ENCODE results near the gene PTBP3. TPM values are rescaled to one million over a fixed set of nuclear protein-coding genes. Genes with fewer than 3 reads are reported as not detected.

PTBP3 gene
- total RNA-seq, 2 donors from 2014 or later: 83.3 to 94.8 TPM

DNA sequence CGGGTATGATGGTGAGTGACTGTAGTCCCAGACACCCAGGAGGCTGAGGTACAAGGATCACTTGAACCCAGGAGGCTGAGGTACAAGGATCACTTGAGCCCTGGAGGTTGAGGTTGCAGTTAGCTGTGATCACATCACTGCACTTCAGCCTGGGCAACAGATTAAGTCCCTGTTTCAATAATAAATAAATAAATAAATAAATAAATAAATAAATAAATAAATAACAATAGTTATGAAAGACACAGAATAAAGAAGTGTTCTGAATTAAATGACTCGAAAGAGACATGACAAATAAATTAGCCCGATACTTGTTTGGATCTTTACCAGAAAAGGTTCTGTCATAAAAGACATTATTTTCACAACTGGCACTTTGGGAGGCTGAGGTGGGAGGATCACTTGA is 86.3 kb downstream of the PTBP3 start:
- Mint-ChIP-seq H3K27me3 (ENCODE audit: insufficient read depth) (no peaks in the 10 kb centered on the region), H3K4me3 (no peak overlapping the region), H3K9me3 (no peaks in the 10 kb centered on the region), H3K27ac (no peak overlapping the region), H3K36me3 (ENCODE audit: low read depth) (peaks cover 31% of the 10 kb centered on the region), H3K4me1 (no peaks in the 10 kb centered on the region)
- no peaks in the 10 kb centered on the region for H3K9me3 ChIP-seq (ENCODE audit: control insufficient read depth, low read length)
- WGBS, 2 experiments (ENCODE audit: insufficient coverage in 1 of 2, insufficient read length in 1 of 2): 94 to 96% methylated on average over 3 of the region's 3 CpGs
- peaks cover 34% of the 10 kb centered on the region for H3K36me3 ChIP-seq (ENCODE audit: control insufficient read depth, insufficient read depth, low read length)
- no peak overlapping the region for H3K9ac ChIP-seq (ENCODE audit: extremely low read depth, low read length, poor library complexity, severe bottlenecking)
- H3K27ac ChIP-seq (ENCODE audit: low read depth, low read length): no peak overlapping the region
- H3K4me3 ChIP-seq (ENCODE audit: low read length): no peak overlapping the region
- DNase-seq: no peak
- H3K4me1 ChIP-seq (ENCODE audit: control insufficient read depth, insufficient read depth, low read length): no peaks in the 10 kb centered on the region
- TF ChIP-seq, protein P1, sequence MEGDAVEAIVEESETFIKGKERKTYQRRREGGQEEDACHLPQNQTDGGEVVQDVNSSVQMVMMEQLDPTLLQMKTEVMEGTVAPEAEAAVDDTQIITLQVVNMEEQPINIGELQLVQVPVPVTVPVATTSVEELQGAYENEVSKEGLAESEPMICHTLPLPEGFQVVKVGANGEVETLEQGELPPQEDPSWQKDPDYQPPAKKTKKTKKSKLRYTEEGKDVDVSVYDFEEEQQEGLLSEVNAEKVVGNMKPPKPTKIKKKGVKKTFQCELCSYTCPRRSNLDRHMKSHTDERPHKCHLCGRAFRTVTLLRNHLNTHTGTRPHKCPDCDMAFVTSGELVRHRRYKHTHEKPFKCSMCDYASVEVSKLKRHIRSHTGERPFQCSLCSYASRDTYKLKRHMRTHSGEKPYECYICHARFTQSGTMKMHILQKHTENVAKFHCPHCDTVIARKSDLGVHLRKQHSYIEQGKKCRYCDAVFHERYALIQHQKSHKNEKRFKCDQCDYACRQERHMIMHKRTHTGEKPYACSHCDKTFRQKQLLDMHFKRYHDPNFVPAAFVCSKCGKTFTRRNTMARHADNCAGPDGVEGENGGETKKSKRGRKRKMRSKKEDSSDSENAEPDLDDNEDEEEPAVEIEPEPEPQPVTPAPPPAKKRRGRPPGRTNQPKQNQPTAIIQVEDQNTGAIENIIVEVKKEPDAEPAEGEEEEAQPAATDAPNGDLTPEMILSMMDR (conservative IDR thresholded peaks at IDR 0.05): no peak
- H3K27me3 ChIP-seq (ENCODE audit: control insufficient read depth, insufficient read depth, low read length, poor library complexity, severe bottlenecking): no peaks in the 10 kb centered on the region

DNA sequence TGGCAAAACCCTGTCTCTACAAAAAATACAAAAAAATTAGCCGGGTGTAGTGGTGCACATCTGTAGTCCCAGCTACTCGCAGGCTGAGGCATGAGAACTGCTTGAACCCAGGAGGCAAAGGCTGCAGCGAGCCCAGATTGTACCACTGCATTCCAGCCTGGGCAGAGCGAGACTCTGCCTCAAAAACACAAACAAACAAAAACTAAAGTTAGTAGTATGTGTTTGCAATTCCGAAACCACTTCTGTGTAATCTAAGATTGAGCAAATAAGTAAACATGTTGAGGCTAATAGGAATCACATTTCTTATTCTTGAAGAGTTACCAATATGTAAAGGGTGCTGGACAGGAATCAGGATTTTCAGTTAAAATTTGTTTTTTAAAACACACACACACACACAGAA is 88.3 kb downstream of the PTBP3 start:
- Histone ChIP-seq H3K4me1 (ENCODE audit: control insufficient read depth, insufficient read depth, low read length) (no peaks in the 10 kb centered on the region), H3K9me3 (ENCODE audit: control insufficient read depth, low read length) (no peaks in the 10 kb centered on the region), H3K4me3 (ENCODE audit: low read length) (no peak overlapping the region), H3K27me3 (ENCODE audit: control insufficient read depth, insufficient read depth, low read length, poor library complexity, severe bottlenecking) (no peaks in the 10 kb centered on the region), H3K9ac (ENCODE audit: extremely low read depth, low read length, poor library complexity, severe bottlenecking) (no peak overlapping the region), H3K27ac (ENCODE audit: low read depth, low read length) (no peak overlapping the region), H3K36me3 (ENCODE audit: control insufficient read depth, insufficient read depth, low read length) (peaks cover 25% of the 10 kb centered on the region)
- H3K4me3 Mint-ChIP-seq: no peak overlapping the region
- peaks cover 30% of the 10 kb centered on the region for H3K36me3 Mint-ChIP-seq (ENCODE audit: low read depth)
- H3K27ac Mint-ChIP-seq: no peak overlapping the region
- H3K9me3 Mint-ChIP-seq: no peaks in the 10 kb centered on the region
- no peaks in the 10 kb centered on the region for H3K27me3 Mint-ChIP-seq (ENCODE audit: insufficient read depth)
- TF ChIP-seq, protein P1 (conservative IDR thresholded peaks at IDR 0.05): no peak
- DNase-seq: no peak
- no peaks in the 10 kb centered on the region for H3K4me1 Mint-ChIP-seq
- 93% methylated on average over 3 to 4 of the region's 5 CpGs for WGBS, 2 experiments (ENCODE audit: insufficient coverage in 1 of 2, insufficient read length in 1 of 2)

DNA sequence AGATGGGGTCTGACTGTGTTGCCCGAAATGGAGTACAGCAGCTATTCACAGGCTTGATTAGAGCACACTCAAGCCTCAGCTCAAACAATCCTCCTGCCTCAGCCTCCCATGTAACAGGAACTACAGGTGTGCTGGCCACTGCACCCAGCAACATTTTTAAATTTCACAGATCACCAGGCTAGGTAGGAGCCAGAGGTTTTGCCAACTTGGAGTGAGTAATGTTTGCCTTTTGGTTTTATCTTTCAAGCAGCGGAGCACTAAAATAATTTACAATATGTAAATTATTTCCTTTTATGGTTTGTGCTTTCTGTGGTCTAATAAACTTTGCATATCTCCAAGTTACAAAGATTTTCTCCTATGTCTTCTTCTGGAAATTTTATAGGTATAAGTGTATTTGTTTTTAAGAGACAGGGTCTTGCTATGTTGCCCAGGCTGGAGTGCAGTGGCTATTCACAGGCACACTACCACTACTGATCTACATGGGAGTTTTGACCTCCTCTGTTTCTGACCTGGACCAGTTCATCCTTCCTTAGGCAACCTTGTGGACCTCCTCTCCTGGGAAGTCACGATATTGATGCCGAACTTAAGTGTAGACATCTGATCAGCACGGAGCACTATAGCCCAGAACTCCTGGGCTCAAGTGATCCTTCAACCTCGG is 91.1 kb downstream of the PTBP3 start:
- Histone ChIP-seq H3K4me1 (ENCODE audit: control insufficient read depth, insufficient read depth, low read length) (no peaks in the 10 kb centered on the region), H3K27ac (ENCODE audit: low read depth, low read length) (no peak overlapping the region), H3K9me3 (ENCODE audit: control insufficient read depth, low read length) (no peaks in the 10 kb centered on the region), H3K4me3 (ENCODE audit: low read length) (no peak overlapping the region), H3K36me3 (ENCODE audit: control insufficient read depth, insufficient read depth, low read length) (peaks cover 12% of the 10 kb centered on the region), H3K9ac (ENCODE audit: extremely low read depth, low read length, poor library complexity, severe bottlenecking) (no peak overlapping the region), H3K27me3 (ENCODE audit: control insufficient read depth, insufficient read depth, low read length, poor library complexity, severe bottlenecking) (no peaks in the 10 kb centered on the region)
- Mint-ChIP-seq H3K36me3 (ENCODE audit: low read depth) (peaks cover 26% of the 10 kb centered on the region), H3K9me3 (no peaks in the 10 kb centered on the region), H3K27me3 (ENCODE audit: insufficient read depth) (no peaks in the 10 kb centered on the region), H3K4me3 (no peak overlapping the region), H3K27ac (no peak overlapping the region), H3K4me1 (peaks cover 7% of the 10 kb centered on the region)
- DNase-seq: no peak
- WGBS, 2 experiments (ENCODE audit: insufficient coverage in 1 of 2, insufficient read length in 1 of 2): 96 to 100% methylated on average over 4 to 6 of the region's 6 CpGs
- TF ChIP-seq, protein P1 (conservative IDR thresholded peaks at IDR 0.05): no peak
